ENCODE measurements around the gene FHOD1. TPM values are rescaled to one million over a fixed set of nuclear protein-coding genes. Genes with fewer than 3 reads are reported as not detected.

The FHOD1 gene
- total and polyA plus RNA-seq, 2 of the 13 experiments (the other 11 are each of a cell fraction or from before 2014, with no cell fraction given), result 20.0 to 20.8 TPM

- TF ChIP-seq HNF1B (CRISPR knock-in tag; IDR thresholded peaks at IDR 0.05), result no peak
- 0 out of 2 replicates have a peak, but pooled peaks have one; percentile 39 for TF ChIP-seq ETV6 (CRISPR knock-in tag; conservative IDR thresholded peaks at IDR 0.05)
- 0 out of 2 replicates have a peak, but pooled peaks have one; percentile 40 for TF ChIP-seq ZNF670 (CRISPR knock-in tag; IDR thresholded peaks at IDR 0.05; ENCODE audit: borderline replicate concordance)
- no peak for TF ChIP-seq ZNF513 (CRISPR knock-in tag; conservative IDR thresholded peaks at IDR 0.05)
- 0 out of 2 replicates have a peak, but pooled peaks have one; percentile 50 for TF ChIP-seq ZNF83 (CRISPR knock-in tag; IDR thresholded peaks at IDR 0.05; ENCODE audit: borderline replicate concordance)
- TF ChIP-seq ZMYM3 (CRISPR knock-in tag; IDR thresholded peaks at IDR 0.05), result no peak
- TF ChIP-seq CHCHD3 (CRISPR knock-in tag; IDR thresholded peaks at IDR 0.05), result no peak
- TF ChIP-seq ZNF18 (CRISPR knock-in tag; IDR thresholded peaks at IDR 0.05; ENCODE audit: insufficient replicate concordance), result no peak
- TF ChIP-seq SNRNP70 (IDR thresholded peaks at IDR 0.05; ENCODE audit: low read depth, low read length), result no peak
- peak; percentile 73; the same call in 1 of the 2 replicates for TF ChIP-seq TFDP1 (CRISPR knock-in tag; IDR thresholded peaks at IDR 0.05; ENCODE audit: borderline replicate concordance)
- TF ChIP-seq HOXA3 (CRISPR knock-in tag; IDR thresholded peaks at IDR 0.05), result peak; percentile 42; the same call in 1 of the 2 replicates
- no peak for TF ChIP-seq JUND (CRISPR knock-in tag; IDR thresholded peaks at IDR 0.05)
- TF ChIP-seq SRSF1 (optimal IDR thresholded peaks at IDR 0.05; ENCODE audit: low read depth, low read length), result no peak
- TF ChIP-seq CTCF (CRISPR knock-in tag; IDR thresholded peaks at IDR 0.05), result peak; percentile 47
- no peak; the same call in 1 of the 2 replicates for TF ChIP-seq ZSCAN25 (CRISPR knock-in tag; IDR thresholded peaks at IDR 0.05)
Measured at GRCh38 chr16:67248401-67249177, 1.3 kb upstream of the FHOD1 start, which contains the start of gene SLC9A5 (continued).
